ENCODE data around the gene CMSS1. TPM values are rescaled to one million over a fixed set of nuclear protein-coding genes. Genes with fewer than 3 reads are reported as not detected.

Gene CMSS1
- total RNA-seq, 1 experiment from 2014 or later: 98.6 TPM

DNA sequence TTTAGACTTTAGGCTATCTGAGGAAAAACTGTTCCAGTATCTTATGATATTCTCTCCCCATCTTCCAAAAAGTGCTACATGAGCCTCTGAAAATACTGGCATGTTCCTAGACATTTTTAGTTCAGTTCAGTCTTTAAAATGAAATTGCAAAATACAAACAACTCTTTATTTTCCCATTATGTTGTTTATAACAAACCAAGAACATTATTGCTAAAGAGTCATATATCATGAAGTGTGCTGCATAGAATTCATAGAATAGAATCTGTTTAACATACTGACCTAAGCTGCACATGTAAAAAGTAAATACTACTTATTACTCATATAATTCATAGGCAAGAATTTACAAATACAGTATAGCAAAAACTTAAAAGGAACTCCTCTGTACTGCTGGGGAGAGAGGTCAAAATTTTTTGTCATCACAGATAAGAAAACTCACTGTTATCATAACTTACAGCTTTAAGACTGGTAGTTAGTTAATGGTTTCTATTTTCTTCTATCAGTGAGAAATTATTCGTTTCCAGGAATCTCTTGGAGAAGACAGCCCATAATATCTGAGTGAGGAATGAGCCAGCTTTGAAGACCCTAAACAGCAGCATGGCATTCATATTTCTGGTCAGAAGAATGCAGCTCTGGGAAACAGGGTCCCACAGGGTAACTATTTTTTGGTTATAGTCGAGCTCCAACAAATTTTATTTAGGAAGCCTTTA, 264.5 kb downstream of the CMSS1 start:
- no peak overlapping the region for H3K27ac ChIP-seq (ENCODE audit: low read depth, low read length, poor library complexity, severe bottlenecking)
- TF ChIP-seq EZH2 (IDR thresholded peaks at IDR 0.05; ENCODE audit: borderline replicate concordance, low read depth, low read length, poor library complexity, severe bottlenecking) (no peak), CTCF (conservative IDR thresholded peaks at IDR 0.05; ENCODE audit: low read depth, low read length) (no peak)
- H3K27me3 ChIP-seq (replicated peaks; ENCODE audit: insufficient read depth, low read depth, low read length, poor library complexity): no peaks in the 10 kb centered on the region
- no peaks in the 10 kb centered on the region for H3K9me3 ChIP-seq (ENCODE audit: low read depth, low read length, poor library complexity, severe bottlenecking)
- H3K36me3 ChIP-seq (ENCODE audit: insufficient read depth, low read length, poor library complexity, severe bottlenecking): no peaks in the 10 kb centered on the region
- intact Hi-C loops (cut with micrococcal nuclease; ENCODE audit: unreplicated experiment): no loop called here
- POLR2A ChIA-PET (ENCODE audit: low non-redundant PET): no interaction called here
- H3K4me3 ChIP-seq (ENCODE audit: low read depth, low read length, poor library complexity, severe bottlenecking): no peak overlapping the region
- CTCF ChIA-PET: no interaction called here
- peaks cover 10% of the 10 kb centered on the region for H3K4me1 ChIP-seq (ENCODE audit: insufficient read depth, low read length, poor library complexity, severe bottlenecking)
- no TSS peak for BruUV-seq (replicated peaks)
- no peak for DNase-seq (ENCODE audit: low spot score)

GRCh38 chr3:100082714-100083113, 265.1 kb downstream of the CMSS1 start:
- H3K4me3 ChIP-seq (ENCODE audit: low read depth, low read length, poor library complexity, severe bottlenecking): no peak overlapping the region
- TF ChIP-seq EZH2 (IDR thresholded peaks at IDR 0.05; ENCODE audit: borderline replicate concordance, low read depth, low read length, poor library complexity, severe bottlenecking): no peak
- TF ChIP-seq CTCF (conservative IDR thresholded peaks at IDR 0.05; ENCODE audit: low read depth, low read length): no peak
- ChIA-PET POLR2A (ENCODE audit: low non-redundant PET) (no interaction called here), CTCF (no interaction called here)
- intact Hi-C loops (cut with micrococcal nuclease; ENCODE audit: unreplicated experiment): no loop called here
- BruUV-seq (replicated peaks): no TSS peak
- no peaks in the 10 kb centered on the region for H3K9me3 ChIP-seq (ENCODE audit: low read depth, low read length, poor library complexity, severe bottlenecking)
- no peaks in the 10 kb centered on the region for H3K36me3 ChIP-seq (ENCODE audit: insufficient read depth, low read length, poor library complexity, severe bottlenecking)
- H3K27ac ChIP-seq (ENCODE audit: low read depth, low read length, poor library complexity, severe bottlenecking): no peak overlapping the region
- H3K4me1 ChIP-seq (ENCODE audit: insufficient read depth, low read length, poor library complexity, severe bottlenecking): peaks cover 14% of the 10 kb centered on the region
- no peaks in the 10 kb centered on the region for H3K27me3 ChIP-seq (replicated peaks; ENCODE audit: insufficient read depth, low read depth, low read length, poor library complexity)
- DNase-seq (ENCODE audit: low spot score): no peak

DNA sequence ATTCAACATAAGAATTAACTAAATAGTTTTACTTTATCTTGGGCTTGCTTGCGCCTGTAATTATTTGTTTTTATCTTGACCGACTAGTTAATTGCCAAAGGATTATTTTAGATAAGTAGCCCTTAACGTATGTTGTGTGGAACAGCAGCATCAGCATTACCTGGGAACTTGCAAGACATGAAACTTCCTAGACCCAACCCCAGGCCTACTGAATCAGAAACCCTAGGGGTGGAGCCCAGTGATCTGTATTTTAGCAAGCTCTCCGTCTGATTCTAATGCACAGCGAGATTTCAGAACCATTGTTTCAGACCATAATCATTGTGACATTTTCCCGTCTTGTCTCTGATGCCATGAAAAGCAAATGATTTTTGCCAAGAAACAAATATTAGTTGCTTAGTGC, 265.5 kb downstream of the CMSS1 start:
- DNase-seq (ENCODE audit: low spot score): no peak
- no TSS peak for BruUV-seq (replicated peaks)
- Histone ChIP-seq H3K36me3 (ENCODE audit: insufficient read depth, low read length, poor library complexity, severe bottlenecking) (no peaks in the 10 kb centered on the region), H3K27me3 (replicated peaks; ENCODE audit: insufficient read depth, low read depth, low read length, poor library complexity) (no peaks in the 10 kb centered on the region), H3K4me3 (ENCODE audit: low read depth, low read length, poor library complexity, severe bottlenecking) (no peak overlapping the region), H3K9me3 (ENCODE audit: low read depth, low read length, poor library complexity, severe bottlenecking) (no peaks in the 10 kb centered on the region), H3K4me1 (ENCODE audit: insufficient read depth, low read length, poor library complexity, severe bottlenecking) (peaks cover 14% of the 10 kb centered on the region), H3K27ac (ENCODE audit: low read depth, low read length, poor library complexity, severe bottlenecking) (no peak overlapping the region)
- TF ChIP-seq EZH2 (IDR thresholded peaks at IDR 0.05; ENCODE audit: borderline replicate concordance, low read depth, low read length, poor library complexity, severe bottlenecking) (no peak), CTCF (conservative IDR thresholded peaks at IDR 0.05; ENCODE audit: low read depth, low read length) (no peak)
- intact Hi-C loops (cut with micrococcal nuclease; ENCODE audit: unreplicated experiment): no loop called here
- CTCF ChIA-PET: no interaction called here
- POLR2A ChIA-PET (ENCODE audit: low non-redundant PET): no interaction called here

All from A673 (cell line).